Ramos (cell line): ENCODE results near the gene CD96.
"Not testable (repeated sequence)": the region's sequence is repeated elsewhere in the genome, so short reads cannot be mapped to it uniquely, and the experiment has no call there.

Source experiments
- in situ Hi-C: fragments of 300-500 bp; cut with MboI; formaldehyde crosslinking; loops from one replicate; pipeline ENCODE4 v1.14.3; 2022; ENCODE audit warnings: low sequenced_read_pairs; ENCODE audit not compliant: unreplicated experiment

CD96 gene

GRCh38 chr3:111667621-111668239 lies 125.7 kb downstream of the CD96 start:
- in situ Hi-C loops: no loop called here

- in situ Hi-C loops: no loop called here
These were observed 126.3 kb downstream of the CD96 start for GRCh38 chr3:111668326-111668725.

GRCh38 chr3:111668888-111669488 lies 127.0 kb downstream of the CD96 start:
- in situ Hi-C loops: no loop called here

- in situ Hi-C loops: no loop called here
These were observed 128.1 kb downstream of the CD96 start for GRCh38 chr3:111669926-111670630.

GRCh38 chr3:111672461-111672860 lies 130.5 kb downstream of the CD96 start:
- in situ Hi-C loops: not testable (repeated sequence)

- in situ Hi-C loops: no loop called here
These were observed 133.8 kb downstream of the CD96 start for GRCh38 chr3:111675846-111676210.

- in situ Hi-C loops: no loop called here
These were observed 134.4 kb downstream of the CD96 start for GRCh38 chr3:111676211-111677006.

- in situ Hi-C loops: no loop called here
These were observed 135.0 kb downstream of the CD96 start for GRCh38 chr3:111677007-111677392.

- in situ Hi-C loops: no loop called here
These were observed 139.8 kb downstream of the CD96 start for GRCh38 chr3:111681661-111682426.

GRCh38 chr3:111684640-111685039 lies 142.6 kb downstream of the CD96 start:
- in situ Hi-C loops: no loop called here

GRCh38 chr3:111688190-111688800 lies 146.3 kb downstream of the CD96 start:
- in situ Hi-C loops: no loop called here

GRCh38 chr3:111690242-111690641 lies 148.2 kb downstream of the CD96 start:
- in situ Hi-C loops: no loop called here

- in situ Hi-C loops: no loop called here
These were observed 149.4 kb downstream of the CD96 start for GRCh38 chr3:111691293-111691909.

GRCh38 chr3:111692593-111693552 lies 150.9 kb downstream of the CD96 start:
- in situ Hi-C loops: no loop called here

- in situ Hi-C loops: no loop called here
These were observed 152.5 kb downstream of the CD96 start for GRCh38 chr3:111694471-111694870.

GRCh38 chr3:111695636-111696117 lies 153.7 kb downstream of the CD96 start:
- in situ Hi-C loops: no loop called here

- in situ Hi-C loops: no loop called here
These were observed 158.1 kb downstream of the CD96 start for GRCh38 chr3:111700054-111700453.

GRCh38 chr3:111701292-111701906 lies 159.4 kb downstream of the CD96 start:
- in situ Hi-C loops: no loop called here
